Stomach (tissue), 4 donors: ENCODE measurements around the gene EFNA3.

Experiments
- CTCF ChIP-seq, 7 experiments: fragments of 450-650 bp in 4 of 7; fragments of 200-600 bp in 3 of 7; sonication (generic) in 3 of 7; IDR thresholded peaks; one replicate each; pipeline ENCODE4 v1.5.1; 2016 to 2019; ENCODE audit warnings: antibody characterized with exemption in 7 of 7, control low read depth in 2 of 7, mild to moderate bottlenecking in 1 of 7
- EP300 ChIP-seq: sonication (generic); formaldehyde crosslinking; IDR thresholded peaks from one replicate; pipeline ENCODE4 v1.6.1; 2017; ENCODE audit warnings: antibody characterized with exemption
- POLR2A ChIP-seq, 4 donors: fragments of 450-650 bp; IDR thresholded peaks; one replicate each; pipeline ENCODE4 v1.6.1; 2016; ENCODE audit warnings: antibody characterized with exemption in 4 of 4, control low read depth in 2 of 4, mild to moderate bottlenecking in 1 of 4, moderate library complexity in 1 of 4
- POLR2AphosphoS5 ChIP-seq, 3 donors: sonication (generic); formaldehyde crosslinking; IDR thresholded peaks; one replicate each; pipeline ENCODE4 v1.6.1; 2016; ENCODE audit warnings: antibody characterized with exemption in 3 of 3

- TF ChIP-seq CTCF (IDR thresholded peaks at IDR 0.05) (peak in 5 of 7 experiments; percentile 63 to 86 (median 74)), EP300 (no peak), POLR2A (IDR thresholded peaks at IDR 0.05) (no peak), POLR2AphosphoS5 (IDR thresholded peaks at IDR 0.05) (no peak)
Observed at GRCh38 chr1:155062702-155063411, 15.8 kb upstream of the EFNA3 start.
